HepG2 (cell line): Measurements from ENCODE around the gene XAF1. TPM values are rescaled to one million over a fixed set of nuclear protein-coding genes. Genes with fewer than 3 reads are reported as not detected.

Experiments used
- CBFB ChIP-seq: sonication (generic); formaldehyde crosslinking; IDR thresholded peaks from 2 replicates; pipeline ENCODE4 v1.4.0; 2020; ENCODE audit warnings: missing genetic modification reagents
- CREM ChIP-seq, 2 experiments: sonication (generic) in 1 of 2; formaldehyde crosslinking in 1 of 2; IDR thresholded peaks; 2 replicates each; pipeline versions ENCODE4 v1.4.0 to v1.6.1; 2016 to 2020; ENCODE audit warnings: antibody characterized with exemption in 1 of 2, mild to moderate bottlenecking in 1 of 2, missing genetic modification reagents in 1 of 2
- FOXA3 ChIP-seq: IDR thresholded peaks from 2 replicates; pipeline ENCODE4 v1.6.1; 2016; ENCODE audit warnings: missing genetic modification reagents, missing compliant biosample characterization
- MEIS2 ChIP-seq: sonication (generic); formaldehyde crosslinking; IDR thresholded peaks from 2 replicates; pipeline ENCODE4 v1.9.0; 2021; ENCODE audit warnings: mild to moderate bottlenecking, missing genetic modification reagents
- RBFOX2 ChIP-seq: fragments of 200-400 bp; formaldehyde crosslinking; IDR thresholded peaks from 2 replicates; pipeline ENCODE4 v1.6.1; 2017; ENCODE audit warnings: low read depth, mild to moderate bottlenecking, low read length
- ZNF605 ChIP-seq: sonication (generic); formaldehyde crosslinking; IDR thresholded peaks from 2 replicates; pipeline ENCODE4 v1.8.0; 2022; ENCODE audit warnings: mild to moderate bottlenecking, missing genetic modification reagents
- ZSCAN29 ChIP-seq: sonication (generic); formaldehyde crosslinking; conservative IDR thresholded peaks from 2 replicates; pipeline ENCODE4 v1.4.0; 2020; ENCODE audit warnings: mild to moderate bottlenecking, missing genetic modification reagents
- polyA plus RNA-seq, 8 experiments: library from polyadenylated mRNA; depleted of rRNA in 3 of 8; stranded (reverse) in 7 of 8; unstranded in 1 of 8; fragments of >200 nt; fragmentation: Illumina TruSeq in 4 of 8; extraction: Trizol in 4 of 8; gene quantifications; 2 replicates each; pipeline versions ENCODE4 v1.2.1 to v1.2.3, GENCODE V29; 2011 to 2016; ENCODE audit warnings: low read depth in 4 of 8, missing spikeins in 1 of 8, mixed read lengths in 1 of 8; ENCODE audit not compliant: insufficient read depth in 1 of 8
- total RNA-seq, 5 experiments: library from RNA; depleted of rRNA; stranded (reverse); fragments of >200 nt; fragmentation: Illumina TruSeq; extraction: Trizol; gene quantifications; 2 replicates each; pipeline ENCODE4 v1.2.3, GENCODE V29; 2016; ENCODE audit warnings: low read depth in 1 of 5
- TF ChIP-seq, protein P1 (sequence below): sonication (generic); formaldehyde crosslinking; conservative IDR thresholded peaks from 2 replicates; pipeline ENCODE4 v1.8.0; 2022; ENCODE audit warnings: mild to moderate bottlenecking, moderate library complexity, missing genetic modification reagents
- TF ChIP-seq, protein P2 (sequence below): sonication (generic); formaldehyde crosslinking; IDR thresholded peaks from 2 replicates; pipeline ENCODE4 v1.4.0; 2020; ENCODE audit warnings: missing genetic modification reagents
- TF ChIP-seq, protein P3 (sequence below): sonication (generic); formaldehyde crosslinking; IDR thresholded peaks from 2 replicates; pipeline ENCODE4 v1.5.0; 2020; ENCODE audit warnings: mild to moderate bottlenecking, missing genetic modification reagents, borderline replicate concordance
- TF ChIP-seq, protein P4 (sequence below): sonication (generic); formaldehyde crosslinking; IDR thresholded peaks from 2 replicates; pipeline ENCODE4 v1.4.0; 2020; ENCODE audit warnings: missing genetic modification reagents
- TF ChIP-seq, protein P5 (sequence below): sonication (generic); formaldehyde crosslinking; IDR thresholded peaks from 2 replicates; pipeline ENCODE4 v1.4.0; 2020; ENCODE audit warnings: mild to moderate bottlenecking, missing genetic modification reagents
- TF ChIP-seq, protein P6 (sequence below): sonication (generic); formaldehyde crosslinking; IDR thresholded peaks from 2 replicates; pipeline ENCODE4 v1.5.0; 2020; ENCODE audit warnings: missing genetic modification reagents

Gene XAF1
- total and polyA plus RNA-seq, 2 of the 13 experiments (the other 11 are each of a cell fraction or from before 2014, with no cell fraction given) = 1.2 to 2.4 TPM

DNA sequence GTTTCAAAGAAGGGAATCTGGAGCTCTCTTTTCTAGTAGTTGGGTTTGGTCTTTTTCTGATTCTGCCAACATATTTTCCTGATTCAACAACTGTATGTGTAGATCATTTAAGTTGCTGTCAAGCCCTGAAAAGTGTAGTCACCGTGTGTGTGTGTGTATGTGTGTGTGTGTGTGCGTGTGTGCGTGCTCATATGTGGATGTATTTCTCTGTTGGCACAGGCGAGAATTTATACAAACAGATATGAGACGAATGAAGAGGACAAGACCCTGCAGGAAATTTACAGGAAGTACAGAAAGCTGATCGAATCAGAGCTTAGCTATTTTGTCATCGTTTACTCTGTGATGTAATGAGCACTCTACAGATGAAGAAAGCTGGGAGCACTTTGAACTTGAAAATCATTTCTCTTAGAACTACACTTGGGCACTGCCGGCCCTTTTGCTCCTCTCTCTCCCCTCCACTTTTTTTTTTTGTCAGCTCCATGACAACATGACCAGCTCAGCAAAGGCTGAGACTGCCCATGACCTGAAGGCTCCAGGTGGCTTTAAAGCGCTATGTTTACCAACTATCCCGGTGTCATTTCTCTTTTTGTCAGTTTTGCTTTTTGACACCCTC lies 31.3 kb downstream of the XAF1 start (continued):
- TF ChIP-seq, protein P1, sequence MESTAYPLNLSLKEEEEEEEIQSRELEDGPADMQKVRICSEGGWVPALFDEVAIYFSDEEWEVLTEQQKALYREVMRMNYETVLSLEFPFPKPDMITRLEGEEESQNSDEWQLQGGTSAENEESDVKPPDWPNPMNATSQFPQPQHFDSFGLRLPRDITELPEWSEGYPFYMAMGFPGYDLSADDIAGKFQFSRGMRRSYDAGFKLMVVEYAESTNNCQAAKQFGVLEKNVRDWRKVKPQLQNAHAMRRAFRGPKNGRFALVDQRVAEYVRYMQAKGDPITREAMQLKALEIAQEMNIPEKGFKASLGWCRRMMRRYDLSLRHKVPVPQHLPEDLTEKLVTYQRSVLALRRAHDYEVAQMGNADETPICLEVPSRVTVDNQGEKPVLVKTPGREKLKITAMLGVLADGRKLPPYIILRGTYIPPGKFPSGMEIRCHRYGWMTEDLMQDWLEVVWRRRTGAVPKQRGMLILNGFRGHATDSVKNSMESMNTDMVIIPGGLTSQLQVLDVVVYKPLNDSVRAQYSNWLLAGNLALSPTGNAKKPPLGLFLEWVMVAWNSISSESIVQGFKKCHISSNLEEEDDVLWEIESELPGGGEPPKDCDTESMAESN (CRISPR knock-in tag) = no peak
- TF ChIP-seq RBFOX2 (no peak), FOXA3 (CRISPR knock-in tag) (peak; percentile 42), CREM (IDR thresholded peaks at IDR 0.05) (peak; percentile 57), CREM (CRISPR knock-in tag; IDR thresholded peaks at IDR 0.05) (no peak), MEIS2 (CRISPR knock-in tag) (no peak), ZSCAN29 (CRISPR knock-in tag) (no peak), CBFB (no peak), ZNF605 (no peak)
- TF ChIP-seq, protein P2, sequence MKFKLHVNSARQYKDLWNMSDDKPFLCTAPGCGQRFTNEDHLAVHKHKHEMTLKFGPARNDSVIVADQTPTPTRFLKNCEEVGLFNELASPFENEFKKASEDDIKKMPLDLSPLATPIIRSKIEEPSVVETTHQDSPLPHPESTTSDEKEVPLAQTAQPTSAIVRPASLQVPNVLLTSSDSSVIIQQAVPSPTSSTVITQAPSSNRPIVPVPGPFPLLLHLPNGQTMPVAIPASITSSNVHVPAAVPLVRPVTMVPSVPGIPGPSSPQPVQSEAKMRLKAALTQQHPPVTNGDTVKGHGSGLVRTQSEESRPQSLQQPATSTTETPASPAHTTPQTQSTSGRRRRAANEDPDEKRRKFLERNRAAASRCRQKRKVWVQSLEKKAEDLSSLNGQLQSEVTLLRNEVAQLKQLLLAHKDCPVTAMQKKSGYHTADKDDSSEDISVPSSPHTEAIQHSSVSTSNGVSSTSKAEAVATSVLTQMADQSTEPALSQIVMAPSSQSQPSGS (CRISPR knock-in tag) = no peak
- TF ChIP-seq, protein P3, sequence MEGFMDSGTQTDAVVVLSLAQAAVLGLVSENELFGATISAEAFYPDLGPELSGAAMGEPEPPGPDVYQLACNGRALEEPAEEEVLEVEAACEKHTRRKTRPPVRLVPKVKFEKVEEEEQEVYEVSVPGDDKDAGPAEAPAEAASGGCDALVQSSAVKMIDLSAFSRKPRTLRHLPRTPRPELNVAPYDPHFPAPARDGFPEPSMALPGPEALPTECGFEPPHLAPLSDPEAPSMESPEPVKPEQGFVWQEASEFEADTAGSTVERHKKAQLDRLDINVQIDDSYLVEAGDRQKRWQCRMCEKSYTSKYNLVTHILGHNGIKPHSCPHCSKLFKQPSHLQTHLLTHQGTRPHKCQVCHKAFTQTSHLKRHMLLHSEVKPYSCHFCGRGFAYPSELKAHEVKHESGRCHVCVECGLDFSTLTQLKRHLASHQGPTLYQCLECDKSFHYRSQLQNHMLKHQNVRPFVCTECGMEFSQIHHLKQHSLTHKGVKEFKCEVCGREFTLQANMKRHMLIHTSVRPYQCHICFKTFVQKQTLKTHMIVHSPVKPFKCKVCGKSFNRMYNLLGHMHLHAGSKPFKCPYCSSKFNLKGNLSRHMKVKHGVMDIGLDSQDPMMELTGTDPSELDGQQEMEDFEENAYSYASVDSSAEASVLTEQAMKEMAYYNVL (CRISPR knock-in tag) = no peak
- TF ChIP-seq, protein P4, sequence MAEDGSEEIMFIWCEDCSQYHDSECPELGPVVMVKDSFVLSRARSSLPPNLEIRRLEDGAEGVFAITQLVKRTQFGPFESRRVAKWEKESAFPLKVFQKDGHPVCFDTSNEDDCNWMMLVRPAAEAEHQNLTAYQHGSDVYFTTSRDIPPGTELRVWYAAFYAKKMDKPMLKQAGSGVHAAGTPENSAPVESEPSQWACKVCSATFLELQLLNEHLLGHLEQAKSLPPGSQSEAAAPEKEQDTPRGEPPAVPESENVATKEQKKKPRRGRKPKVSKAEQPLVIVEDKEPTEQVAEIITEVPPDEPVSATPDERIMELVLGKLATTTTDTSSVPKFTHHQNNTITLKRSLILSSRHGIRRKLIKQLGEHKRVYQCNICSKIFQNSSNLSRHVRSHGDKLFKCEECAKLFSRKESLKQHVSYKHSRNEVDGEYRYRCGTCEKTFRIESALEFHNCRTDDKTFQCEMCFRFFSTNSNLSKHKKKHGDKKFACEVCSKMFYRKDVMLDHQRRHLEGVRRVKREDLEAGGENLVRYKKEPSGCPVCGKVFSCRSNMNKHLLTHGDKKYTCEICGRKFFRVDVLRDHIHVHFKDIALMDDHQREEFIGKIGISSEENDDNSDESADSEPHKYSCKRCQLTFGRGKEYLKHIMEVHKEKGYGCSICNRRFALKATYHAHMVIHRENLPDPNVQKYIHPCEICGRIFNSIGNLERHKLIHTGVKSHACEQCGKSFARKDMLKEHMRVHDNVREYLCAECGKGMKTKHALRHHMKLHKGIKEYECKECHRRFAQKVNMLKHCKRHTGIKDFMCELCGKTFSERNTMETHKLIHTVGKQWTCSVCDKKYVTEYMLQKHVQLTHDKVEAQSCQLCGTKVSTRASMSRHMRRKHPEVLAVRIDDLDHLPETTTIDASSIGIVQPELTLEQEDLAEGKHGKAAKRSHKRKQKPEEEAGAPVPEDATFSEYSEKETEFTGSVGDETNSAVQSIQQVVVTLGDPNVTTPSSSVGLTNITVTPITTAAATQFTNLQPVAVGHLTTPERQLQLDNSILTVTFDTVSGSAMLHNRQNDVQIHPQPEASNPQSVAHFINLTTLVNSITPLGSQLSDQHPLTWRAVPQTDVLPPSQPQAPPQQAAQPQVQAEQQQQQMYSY (CRISPR knock-in tag) = no peak
- TF ChIP-seq, protein P5, sequence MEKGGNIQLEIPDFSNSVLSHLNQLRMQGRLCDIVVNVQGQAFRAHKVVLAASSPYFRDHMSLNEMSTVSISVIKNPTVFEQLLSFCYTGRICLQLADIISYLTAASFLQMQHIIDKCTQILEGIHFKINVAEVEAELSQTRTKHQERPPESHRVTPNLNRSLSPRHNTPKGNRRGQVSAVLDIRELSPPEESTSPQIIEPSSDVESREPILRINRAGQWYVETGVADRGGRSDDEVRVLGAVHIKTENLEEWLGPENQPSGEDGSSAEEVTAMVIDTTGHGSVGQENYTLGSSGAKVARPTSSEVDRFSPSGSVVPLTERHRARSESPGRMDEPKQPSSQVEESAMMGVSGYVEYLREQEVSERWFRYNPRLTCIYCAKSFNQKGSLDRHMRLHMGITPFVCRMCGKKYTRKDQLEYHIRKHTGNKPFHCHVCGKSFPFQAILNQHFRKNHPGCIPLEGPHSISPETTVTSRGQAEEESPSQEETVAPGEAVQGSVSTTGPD = no peak
- TF ChIP-seq, protein P6, sequence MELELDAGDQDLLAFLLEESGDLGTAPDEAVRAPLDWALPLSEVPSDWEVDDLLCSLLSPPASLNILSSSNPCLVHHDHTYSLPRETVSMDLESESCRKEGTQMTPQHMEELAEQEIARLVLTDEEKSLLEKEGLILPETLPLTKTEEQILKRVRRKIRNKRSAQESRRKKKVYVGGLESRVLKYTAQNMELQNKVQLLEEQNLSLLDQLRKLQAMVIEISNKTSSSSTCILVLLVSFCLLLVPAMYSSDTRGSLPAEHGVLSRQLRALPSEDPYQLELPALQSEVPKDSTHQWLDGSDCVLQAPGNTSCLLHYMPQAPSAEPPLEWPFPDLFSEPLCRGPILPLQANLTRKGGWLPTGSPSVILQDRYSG (CRISPR knock-in tag) = no peak
